A673 (cell line): ENCODE data around the gene APBB2. TPM values are rescaled to one million over a fixed set of nuclear protein-coding genes. Genes with fewer than 3 reads are reported as not detected.

Experiments used
- BruUV-seq: library from RNA; stranded (reverse); fragments of 400-500 nt; replicated peaks from 2 replicates; lab custom pipeline; 2021; lab: Mats Ljungman, UMichigan
- CTCF ChIA-PET: fragments of 300-600 bp; sonication (Branson Sonifier 250); formaldehyde crosslinking; loops from one replicate; lab custom pipeline; 2022; ENCODE audit warnings: antibody characterized with exemption; lab: Charles Lee
- POLR2A ChIA-PET: fragments of 300-600 bp; sonication (Branson Sonifier 250); formaldehyde crosslinking; loops from one replicate; lab custom pipeline; 2022; ENCODE audit warnings: antibody characterized with exemption; ENCODE audit not compliant: low non-redundant PET; lab: Charles Lee
- DNase-seq: peaks from one replicate; pipeline ENCODE4 v3.0.0-alpha.2; 2015; ENCODE audit warnings: low spot score
- H3K27ac ChIP-seq: fragments of 200-600 bp; sonication (generic); 2 replicates; pipeline ENCODE4 v1.5.1; 2016; ENCODE audit warnings: mixed run types, low read depth, mild to moderate bottlenecking, mixed read lengths, antibody characterized with exemption, low read length; ENCODE audit not compliant: poor library complexity, severe bottlenecking
- H3K27me3 ChIP-seq: fragments of 200-600 bp; sonication (generic); replicated peaks from 2 replicates; pipeline ENCODE4 v1.6.1; 2017; ENCODE audit warnings: mixed run types, low read depth, mild to moderate bottlenecking, mixed read lengths, antibody characterized with exemption, low read length; ENCODE audit not compliant: insufficient read depth, poor library complexity
- H3K36me3 ChIP-seq: fragments of 200-600 bp; sonication (generic); 2 replicates; pipeline ENCODE4 v1.6.1; 2016; ENCODE audit warnings: mixed run types, mild to moderate bottlenecking, mixed read lengths, antibody characterized with exemption, low read length; ENCODE audit not compliant: insufficient read depth, poor library complexity, severe bottlenecking
- H3K4me1 ChIP-seq: fragments of 200-600 bp; sonication (generic); 2 replicates; pipeline ENCODE4 v1.6.1; 2017; ENCODE audit warnings: mixed run types, mild to moderate bottlenecking, mixed read lengths, antibody characterized with exemption, low read length; ENCODE audit not compliant: insufficient read depth, poor library complexity, severe bottlenecking
- H3K4me3 ChIP-seq: fragments of 200-600 bp; sonication (generic); 2 replicates; pipeline ENCODE4 v1.5.1; 2016; ENCODE audit warnings: low read depth, mixed run types, mild to moderate bottlenecking, mixed read lengths, low read length; ENCODE audit not compliant: poor library complexity, severe bottlenecking
- H3K9me3 ChIP-seq: fragments of 200-600 bp; sonication (generic); 2 replicates; pipeline ENCODE4 v1.6.1; 2016; ENCODE audit warnings: mixed run types, low read depth, mild to moderate bottlenecking, mixed read lengths, antibody characterized with exemption, low read length; ENCODE audit not compliant: poor library complexity, severe bottlenecking
- CTCF ChIP-seq: fragments of 300-800, 200-600 bp; sonication (generic); conservative IDR thresholded peaks from 2 replicates; pipeline ENCODE4 v1.5.1; 2017; ENCODE audit warnings: low read depth, mild to moderate bottlenecking, antibody characterized with exemption, low read length, moderate library complexity, mixed read lengths
- EZH2 ChIP-seq: fragments of 200-600 bp; sonication (generic); IDR thresholded peaks from 2 replicates; pipeline ENCODE4 v1.6.1; 2017; ENCODE audit warnings: borderline replicate concordance, low read depth, mild to moderate bottlenecking, mixed read lengths, antibody characterized with exemption, low read length; ENCODE audit not compliant: poor library complexity, severe bottlenecking
- intact Hi-C: fragments of 100-400 bp; cut with micrococcal nuclease; formaldehyde crosslinking; loops from one replicate; pipeline ENCODE4 v1.10.0; 2022; ENCODE audit not compliant: unreplicated experiment
- total RNA-seq: library from RNA; stranded (reverse); gene quantifications from 2 replicates; pipeline ENCODE4 v1.2.3, GENCODE V29; 2021

APBB2 gene
- total RNA-seq, 1 experiment from 2014 or later = 10.3 TPM

- BruUV-seq = no TSS peak
- TF ChIP-seq EZH2 = no peak
- no peak for TF ChIP-seq CTCF
- no peak overlapping the region for H3K4me3 ChIP-seq
- H3K27me3 ChIP-seq = peaks cover 5% of the 10 kb centered on the region
- CTCF ChIA-PET = no interaction called here
- no peak for DNase-seq
- H3K27ac ChIP-seq = no peak overlapping the region
- intact Hi-C loops = no loop called here
- no peaks in the 10 kb centered on the region for H3K9me3 ChIP-seq
- H3K4me1 ChIP-seq = no peaks in the 10 kb centered on the region
- POLR2A ChIA-PET = no interaction called here
- no peaks in the 10 kb centered on the region for H3K36me3 ChIP-seq
These were observed 39.9 kb downstream of the APBB2 start for GRCh38 chr4:41174444-41174843.

- H3K27ac ChIP-seq = no peak overlapping the region
- H3K4me3 ChIP-seq = no peak overlapping the region
- no peaks in the 10 kb centered on the region for H3K9me3 ChIP-seq
- POLR2A ChIA-PET = interaction anchor here (0.6 kb wide), 1 partner anchor 41 kb away, joined by 4 read pairs; the partner anchor contains the start of gene APBB2
- no peak for TF ChIP-seq CTCF
- TF ChIP-seq EZH2 = no peak
- CTCF ChIA-PET = no interaction called here
- peaks cover 5% of the 10 kb centered on the region for H3K27me3 ChIP-seq
- BruUV-seq = no TSS peak
- no peak for DNase-seq
- intact Hi-C loops = no loop called here
- H3K4me1 ChIP-seq = no peaks in the 10 kb centered on the region
- no peaks in the 10 kb centered on the region for H3K36me3 ChIP-seq
These were observed 41.6 kb downstream of the APBB2 start for GRCh38 chr4:41172786-41173185.

GRCh38 chr4:41169256-41169800 is 45.0 kb downstream of the APBB2 start:
- POLR2A ChIA-PET = no interaction called here
- H3K27ac ChIP-seq = no peak overlapping the region
- intact Hi-C loops = no loop called here
- no peak for DNase-seq
- CTCF ChIA-PET = no interaction called here
- H3K4me1 ChIP-seq = no peaks in the 10 kb centered on the region
- TF ChIP-seq CTCF = no peak
- TF ChIP-seq EZH2 = no peak
- H3K4me3 ChIP-seq = no peak overlapping the region
- H3K9me3 ChIP-seq = no peaks in the 10 kb centered on the region
- BruUV-seq = no TSS peak
- H3K36me3 ChIP-seq = no peaks in the 10 kb centered on the region
- no peaks in the 10 kb centered on the region for H3K27me3 ChIP-seq
